Gastroesophageal sphincter (tissue), 3 donors: ENCODE data around the gene TMTC2.

Source experiments
- CTCF ChIP-seq, 4 experiments: fragments of 200-600 bp in 2 of 4; fragments of 450-650 bp in 2 of 4; sonication (generic) in 1 of 4; IDR thresholded peaks; one replicate each; pipeline ENCODE4 v1.5.1; 2017 to 2019; ENCODE audit warnings: antibody characterized with exemption in 4 of 4, mild to moderate bottlenecking in 2 of 4, moderate library complexity in 2 of 4
- EP300 ChIP-seq: sonication (generic); formaldehyde crosslinking; IDR thresholded peaks from one replicate; pipeline ENCODE4 v1.6.1; 2017; ENCODE audit warnings: antibody characterized with exemption, mild to moderate bottlenecking
- POLR2A ChIP-seq, 2 donors: fragments of 450-650 bp; IDR thresholded peaks; one replicate each; pipeline ENCODE4 v1.6.1; 2017; ENCODE audit warnings: antibody characterized with exemption in 2 of 2, mild to moderate bottlenecking in 2 of 2, moderate library complexity in 1 of 2
- POLR2AphosphoS5 ChIP-seq: sonication (generic); formaldehyde crosslinking; IDR thresholded peaks from one replicate; pipeline ENCODE4 v1.6.1; 2017; ENCODE audit warnings: antibody characterized with exemption

- no peak for TF ChIP-seq EP300
- no peak for TF ChIP-seq CTCF (IDR thresholded peaks at IDR 0.05)
- TF ChIP-seq POLR2A (IDR thresholded peaks at IDR 0.05) = no peak
- no peak for TF ChIP-seq POLR2AphosphoS5
Observed at GRCh38 chr12:82904219-82904790, 217.6 kb downstream of the TMTC2 start.
